ENCODE measurements around the gene FRA10AC1.

The FRA10AC1 gene

GRCh38 chr10:93629647-93630305 is 72.6 kb downstream of the FRA10AC1 start:
- no peak for DNase-seq

GRCh38 chr10:93628858-93629257 is 73.5 kb downstream of the FRA10AC1 start:
- no peak for DNase-seq

- DNase-seq: no peak
These were observed 79.5 kb downstream of the FRA10AC1 start for GRCh38 chr10:93622942-93623341.

GRCh38 chr10:93620925-93621324 is 81.5 kb downstream of the FRA10AC1 start:
- DNase-seq: no peak
